PC-3 (cell line): ENCODE results near the gene ZNF467.

Experiments used
- EZH2 ChIP-seq: fragments of 300-600 bp; sonication (generic); IDR thresholded peaks from one replicate; pipeline ENCODE4 v1.6.1; 2017; ENCODE audit warnings: antibody characterized with exemption, mild to moderate bottlenecking, low read length; ENCODE audit not compliant: unreplicated experiment
- EZH2phosphoT487 ChIP-seq: fragments of 300-600 bp; sonication (generic); IDR thresholded peaks from 2 replicates; pipeline ENCODE4 v1.6.1; 2018; ENCODE audit warnings: mild to moderate bottlenecking, antibody characterized with exemption, low read length, borderline replicate concordance

- TF ChIP-seq EZH2, result no peak
- no peak for TF ChIP-seq EZH2phosphoT487
These were observed 54.1 kb downstream of the ZNF467 start for GRCh38 chr7:149719050-149719899.
